Measurements from ENCODE around the gene SCMH1.

Gene SCMH1

DNA sequence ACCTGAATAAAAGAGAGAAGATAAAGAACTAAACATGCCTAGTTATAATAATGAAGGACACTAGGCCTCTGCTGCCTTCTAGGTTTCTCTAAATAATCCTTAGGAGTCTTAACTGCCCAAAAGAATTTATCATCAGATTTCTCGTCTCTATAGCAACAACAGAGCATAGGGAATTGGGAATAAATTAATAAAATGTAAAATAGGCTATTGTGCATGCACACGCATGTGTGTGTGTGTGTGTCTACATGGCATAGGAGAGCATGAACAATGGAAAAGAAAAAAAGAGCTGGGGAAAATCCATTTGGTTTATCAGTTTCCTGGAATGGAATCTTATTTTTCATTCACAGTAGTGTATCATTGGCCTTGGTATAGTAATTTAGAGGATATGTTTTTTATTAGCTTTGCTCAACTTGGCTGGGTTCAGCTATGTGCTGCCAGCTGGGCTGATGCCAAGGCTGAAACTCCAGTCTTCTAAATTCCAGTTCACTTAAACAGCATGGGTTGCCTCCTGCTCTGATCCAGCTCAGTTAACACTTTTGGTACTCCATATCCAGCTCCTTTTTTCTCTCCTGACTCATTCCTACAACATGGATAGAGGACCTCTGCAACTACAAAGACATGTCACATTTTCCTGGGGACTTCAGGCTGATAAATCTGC is 140.0 kb downstream of the SCMH1 start:
- H3K4me3 ChIP-seq (ENCODE audit: low read depth, low read length) = no peak overlapping the region

GRCh38 chr1:41101076-41101475 is 141.0 kb downstream of the SCMH1 start:
- no peak overlapping the region for H3K4me3 ChIP-seq (ENCODE audit: low read depth, low read length)
- TF ChIP-seq CTCF (IDR thresholded peaks at IDR 0.05; ENCODE audit: borderline replicate concordance, insufficient read depth, low read depth, low read length) = no peak

More for the DNA sequence above, 140.0 kb downstream of the SCMH1 start:
- no peak for TF ChIP-seq CTCF (IDR thresholded peaks at IDR 0.05; ENCODE audit: borderline replicate concordance, insufficient read depth, low read depth, low read length)

DNA sequence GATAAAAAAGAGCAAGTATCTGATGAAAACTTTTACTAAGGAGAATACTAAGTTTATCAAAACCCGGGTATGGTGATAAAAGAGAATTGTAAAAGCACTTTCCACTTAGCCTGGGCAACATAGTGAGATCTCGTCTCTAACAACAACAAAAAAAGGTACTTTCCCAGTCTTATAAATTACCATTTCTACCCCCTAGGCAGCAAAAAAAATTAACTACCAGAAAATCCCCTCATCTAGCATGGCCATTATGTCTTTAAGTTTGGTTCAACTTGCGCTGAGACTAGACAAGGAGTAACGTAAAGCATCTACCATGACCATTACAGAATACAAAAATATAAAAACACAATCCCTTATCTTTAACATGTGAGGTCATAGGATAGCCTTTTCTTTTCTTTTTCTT is 141.9 kb downstream of the SCMH1 start:
- TF ChIP-seq CTCF (IDR thresholded peaks at IDR 0.05; ENCODE audit: borderline replicate concordance, insufficient read depth, low read depth, low read length) = no peak
- no peak overlapping the region for H3K4me3 ChIP-seq (ENCODE audit: low read depth, low read length)

DNA sequence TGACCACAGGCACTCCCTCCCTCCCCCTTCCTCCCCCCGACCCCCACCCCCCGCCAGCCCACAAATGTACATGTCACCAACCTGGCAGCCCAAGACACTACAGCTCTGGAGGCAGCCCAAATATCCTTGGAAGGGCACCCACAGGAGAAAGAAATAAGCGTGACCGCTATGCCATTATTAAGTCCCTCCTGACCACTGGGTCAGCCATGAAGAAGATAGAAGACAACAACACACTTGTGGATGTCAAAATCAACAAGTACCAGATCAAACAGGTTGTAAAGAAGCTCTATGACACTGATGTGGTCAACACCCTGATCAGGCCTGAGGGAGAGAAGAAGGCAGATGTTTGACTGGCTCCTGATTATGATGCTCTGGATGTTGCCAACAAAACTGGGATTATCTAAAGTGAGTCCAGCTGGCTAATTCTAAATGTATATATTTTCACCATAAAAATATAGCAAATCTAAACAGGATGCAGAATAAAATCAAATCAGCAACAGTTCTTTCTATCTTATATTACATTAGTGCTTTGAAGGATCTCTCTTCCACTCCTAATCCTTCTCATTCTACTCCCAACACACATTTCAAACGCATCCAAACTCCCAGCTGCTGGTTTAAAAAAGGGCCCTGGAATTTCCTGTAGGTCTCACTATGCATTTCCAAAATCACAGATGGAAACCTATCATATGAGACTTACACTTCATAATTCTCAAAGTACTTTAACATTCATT is 143.2 kb downstream of the SCMH1 start:
- no peak for TF ChIP-seq CTCF (IDR thresholded peaks at IDR 0.05; ENCODE audit: borderline replicate concordance, insufficient read depth, low read depth, low read length)
- H3K4me3 ChIP-seq (ENCODE audit: low read depth, low read length) = no peak overlapping the region

GRCh38 chr1:41097105-41097504 is 145.0 kb downstream of the SCMH1 start:
- H3K4me3 ChIP-seq (ENCODE audit: low read depth, low read length) = no peak overlapping the region
- TF ChIP-seq CTCF (IDR thresholded peaks at IDR 0.05; ENCODE audit: borderline replicate concordance, insufficient read depth, low read depth, low read length) = no peak

GRCh38 chr1:41093826-41094225 is 148.3 kb downstream of the SCMH1 start:
- no peak for TF ChIP-seq CTCF (IDR thresholded peaks at IDR 0.05; ENCODE audit: borderline replicate concordance, insufficient read depth, low read depth, low read length)
- no peak overlapping the region for H3K4me3 ChIP-seq (ENCODE audit: low read depth, low read length)

- H3K4me3 ChIP-seq (ENCODE audit: low read depth, low read length) = no peak overlapping the region
- no peak for TF ChIP-seq CTCF (IDR thresholded peaks at IDR 0.05; ENCODE audit: borderline replicate concordance, insufficient read depth, low read depth, low read length)
Measured at GRCh38 chr1:41086921-41087320, 155.2 kb downstream of the SCMH1 start.
